ENCODE measurements around the gene BAG2.

Gene BAG2

GRCh38 chr6:57174511-57174907 is 2.4 kb downstream of the BAG2 start:
- no peak for FAIRE-seq

GRCh38 chr6:57177545-57178265 is 5.6 kb downstream of the BAG2 start:
- FAIRE-seq = no peak

GRCh38 chr6:57180596-57180995 is 8.5 kb downstream of the BAG2 start:
- FAIRE-seq = no peak

DNA sequence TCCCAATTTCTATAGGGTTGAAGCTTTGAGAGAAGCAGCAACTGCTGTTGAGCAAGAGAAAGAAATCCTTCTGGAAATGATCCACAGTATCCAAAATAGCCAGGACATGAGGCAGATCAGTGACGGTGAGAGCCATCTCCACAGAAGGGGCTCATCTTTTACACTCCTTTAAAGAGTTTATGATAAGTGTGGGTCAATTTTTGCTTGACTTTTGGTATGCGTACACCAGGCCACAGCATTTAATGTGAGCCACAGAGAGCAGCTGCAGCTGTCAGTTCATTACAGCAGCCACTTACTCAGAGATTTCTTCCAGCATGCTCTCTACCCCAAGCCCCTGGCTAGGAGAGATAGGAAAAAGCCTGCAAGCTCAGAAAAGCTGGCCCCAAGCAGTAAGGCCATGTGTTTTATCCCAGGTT is 9.9 kb downstream of the BAG2 start:
- FAIRE-seq = no peak

DNA sequence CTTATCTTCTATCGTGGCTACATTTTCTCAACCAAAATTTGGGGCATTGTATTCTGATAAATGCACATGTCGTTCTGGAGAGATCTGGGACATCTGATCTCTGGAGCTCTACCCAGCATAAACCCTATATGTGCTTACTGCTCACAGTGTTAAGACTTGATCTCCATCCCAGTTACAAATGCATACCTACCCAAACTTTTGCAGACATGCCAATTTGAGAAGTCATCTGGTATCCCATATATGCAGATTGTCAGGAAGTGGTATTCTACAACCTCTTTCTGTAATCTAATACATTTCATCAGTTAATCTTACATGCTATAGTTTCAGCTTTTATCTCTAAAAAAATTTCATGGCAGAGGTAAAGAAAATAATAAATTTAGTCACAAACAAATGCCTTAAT is 11.2 kb downstream of the BAG2 start:
- FAIRE-seq = no peak

- peak; percentile 53 for FAIRE-seq
Observed at GRCh38 chr6:57190140-57190539, 18.0 kb downstream of the BAG2 start.

- FAIRE-seq = no peak
Observed at GRCh38 chr6:57193177-57193576, 21.1 kb downstream of the BAG2 start.

DNA sequence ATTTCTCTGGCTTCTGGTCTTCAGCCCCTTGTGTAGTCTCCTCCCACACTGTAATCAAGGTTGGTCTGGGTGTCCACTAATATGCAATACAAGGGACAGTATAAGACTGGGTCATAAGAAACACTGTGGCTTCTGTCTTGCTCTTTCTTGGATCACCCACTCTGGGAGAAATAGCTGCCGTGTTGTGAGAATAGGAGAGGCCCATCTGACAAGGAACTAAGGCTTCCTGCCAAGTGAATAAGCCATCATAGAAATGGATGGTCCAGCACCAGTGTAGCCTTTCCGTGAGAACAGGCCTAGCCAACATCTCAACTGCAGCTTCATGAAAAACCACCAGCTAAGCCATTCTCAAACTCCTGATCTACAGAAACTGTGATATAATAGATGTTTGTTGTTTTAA is 23.3 kb downstream of the BAG2 start:
- no peak for FAIRE-seq

DNA sequence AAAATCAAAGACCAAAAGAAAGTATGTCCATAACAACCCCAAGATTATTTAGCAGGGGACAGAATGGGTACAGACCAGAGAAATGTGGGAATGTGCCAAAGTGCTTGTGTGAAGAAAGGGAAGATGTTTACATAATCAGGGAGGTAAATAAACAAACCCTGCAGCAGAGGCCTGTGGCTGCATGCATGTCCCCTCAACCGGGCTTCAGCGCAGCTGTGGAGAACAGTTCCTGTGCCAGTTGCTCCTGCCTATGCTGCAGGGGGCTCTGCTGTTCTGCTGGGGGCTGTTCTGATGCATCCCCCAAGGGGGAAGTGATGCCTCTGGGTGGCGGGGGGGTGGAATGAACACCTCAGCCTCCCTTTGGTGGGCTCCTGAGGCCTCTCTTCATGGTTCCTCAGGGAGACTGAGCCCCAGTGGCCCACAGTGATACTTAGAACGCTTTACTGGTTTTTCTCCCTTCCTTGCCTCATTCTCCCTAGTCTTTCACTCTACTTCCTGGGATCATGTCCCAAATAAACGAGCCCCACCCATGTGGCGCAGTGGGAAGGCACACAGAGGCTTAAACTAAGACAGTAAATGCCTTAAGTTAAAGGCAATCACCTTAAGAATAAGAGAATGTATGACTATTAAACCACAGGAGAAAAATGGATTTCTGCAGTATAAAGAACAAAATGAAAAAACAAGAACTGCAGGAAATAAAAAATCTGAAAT is 27.0 kb downstream of the BAG2 start:
- no peak for FAIRE-seq

DNA sequence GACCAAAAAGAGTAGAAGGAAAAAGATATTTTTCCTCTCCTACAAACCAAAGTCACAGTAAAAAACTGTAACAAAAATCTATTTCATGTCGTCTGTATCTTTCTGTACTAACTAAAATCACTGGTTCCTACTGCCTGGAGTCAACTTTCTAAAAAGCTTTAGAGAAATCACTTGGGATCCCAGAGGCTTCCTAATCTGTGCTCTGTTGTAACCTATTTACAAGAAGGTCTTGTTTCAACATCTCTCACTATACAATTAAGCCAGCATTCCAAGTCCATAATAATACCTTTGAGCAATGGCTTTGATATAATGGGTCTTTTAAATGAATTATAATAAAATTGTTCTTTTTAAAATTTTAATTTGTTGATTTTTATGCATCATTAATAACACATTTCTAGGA is 29.6 kb downstream of the BAG2 start:
- no peak for FAIRE-seq

GRCh38 chr6:57205550-57206328 is 33.6 kb downstream of the BAG2 start:
- FAIRE-seq = no peak

DNA sequence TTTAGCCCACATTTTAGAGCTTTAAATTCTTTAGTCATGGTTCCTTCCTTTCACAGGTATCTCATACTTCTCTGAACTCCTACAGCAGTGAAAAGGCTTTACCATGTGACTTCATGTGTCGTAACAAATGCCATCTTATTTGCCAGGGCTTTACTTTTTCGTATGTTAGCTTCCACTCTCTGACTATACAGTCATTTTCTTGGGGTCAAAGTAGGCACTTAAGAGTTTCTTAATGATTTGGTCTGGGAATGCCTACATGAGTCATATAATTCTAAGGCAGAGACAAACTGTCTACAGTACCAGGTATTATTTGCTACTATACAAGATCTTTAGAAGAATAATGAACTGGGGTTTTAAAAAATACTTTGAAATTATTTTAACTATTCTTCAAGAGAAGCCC is 35.0 kb downstream of the BAG2 start:
- FAIRE-seq = no peak

DNA sequence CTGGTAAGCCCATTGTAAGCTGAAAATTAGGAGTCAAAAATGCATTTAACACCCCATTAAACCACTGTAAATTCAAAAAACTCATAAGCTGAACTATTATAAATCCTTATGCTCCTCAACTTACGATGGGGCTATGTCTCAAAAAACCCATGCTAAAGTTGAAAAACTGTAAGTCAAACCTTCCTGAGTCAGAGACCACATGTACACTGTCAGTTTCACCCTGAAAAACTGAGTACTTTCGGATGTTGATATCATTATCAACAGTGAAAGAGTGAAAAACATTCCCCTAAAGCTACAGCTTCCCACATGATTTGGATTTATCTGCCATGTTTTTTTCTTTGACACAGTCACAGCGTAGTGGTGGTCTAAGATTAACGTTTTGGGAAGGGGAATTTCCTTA is 35.7 kb downstream of the BAG2 start:
- FAIRE-seq = no peak

DNA sequence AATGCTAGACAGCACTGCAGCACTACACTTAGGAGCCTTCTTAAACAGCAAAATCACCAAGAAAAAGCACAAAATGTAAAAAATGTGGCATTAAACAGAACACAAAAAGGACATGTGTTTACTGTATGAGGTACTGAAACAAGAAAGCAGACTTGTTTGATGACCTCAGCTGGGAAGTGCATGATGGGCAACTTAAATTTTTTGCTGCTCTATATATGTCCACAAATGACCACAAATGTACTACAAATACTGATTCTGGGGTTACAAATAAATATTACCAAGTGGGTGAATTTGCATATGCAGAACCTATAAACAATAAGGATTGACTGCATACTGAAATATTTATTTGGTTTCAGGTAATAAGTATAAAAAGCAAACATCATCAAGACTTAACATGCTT is 36.9 kb downstream of the BAG2 start:
- FAIRE-seq = no peak

DNA sequence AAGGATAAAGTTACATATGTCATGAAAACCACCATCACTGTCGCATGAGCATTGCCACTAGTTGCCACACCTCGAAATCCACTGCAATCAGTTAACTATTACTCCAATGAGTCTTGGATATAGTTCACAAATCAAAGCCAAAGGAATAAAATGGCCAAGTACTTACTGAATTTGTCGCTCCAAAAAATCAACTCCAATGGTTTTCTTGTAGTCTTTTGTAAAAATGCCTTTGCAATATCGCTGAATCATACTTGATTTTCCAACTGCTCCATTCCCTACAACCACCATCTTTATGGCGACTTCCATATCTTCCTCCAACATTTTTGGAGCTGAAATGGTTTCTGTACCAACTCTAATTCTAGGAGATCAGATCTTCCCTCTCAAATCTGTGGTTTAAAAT is 37.9 kb downstream of the BAG2 start:
- FAIRE-seq = no peak

DNA sequence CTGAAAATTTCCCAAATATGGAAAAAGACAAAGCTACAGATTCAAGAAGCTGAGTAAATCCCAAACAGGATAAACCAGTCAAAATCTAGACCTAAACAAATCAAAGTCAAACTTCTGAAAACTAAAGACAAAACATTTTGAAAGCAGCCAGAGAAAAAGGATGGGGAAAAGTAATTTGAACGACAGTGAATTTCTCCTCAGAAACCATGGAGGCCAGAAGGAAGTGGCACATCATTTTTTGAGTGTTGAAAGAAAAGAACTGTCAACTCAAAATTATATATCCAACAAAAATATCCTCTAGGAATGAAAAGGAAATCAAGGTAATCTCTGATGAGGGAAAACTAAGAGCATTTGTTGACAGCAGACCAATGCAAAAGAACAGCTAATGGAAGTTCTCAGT is 43.1 kb downstream of the BAG2 start:
- no peak for FAIRE-seq

- no peak for FAIRE-seq
Observed at GRCh38 chr6:57216235-57217101, 44.3 kb downstream of the BAG2 start.

GRCh38 chr6:57217270-57217669 is 45.1 kb downstream of the BAG2 start:
- no peak for FAIRE-seq

DNA sequence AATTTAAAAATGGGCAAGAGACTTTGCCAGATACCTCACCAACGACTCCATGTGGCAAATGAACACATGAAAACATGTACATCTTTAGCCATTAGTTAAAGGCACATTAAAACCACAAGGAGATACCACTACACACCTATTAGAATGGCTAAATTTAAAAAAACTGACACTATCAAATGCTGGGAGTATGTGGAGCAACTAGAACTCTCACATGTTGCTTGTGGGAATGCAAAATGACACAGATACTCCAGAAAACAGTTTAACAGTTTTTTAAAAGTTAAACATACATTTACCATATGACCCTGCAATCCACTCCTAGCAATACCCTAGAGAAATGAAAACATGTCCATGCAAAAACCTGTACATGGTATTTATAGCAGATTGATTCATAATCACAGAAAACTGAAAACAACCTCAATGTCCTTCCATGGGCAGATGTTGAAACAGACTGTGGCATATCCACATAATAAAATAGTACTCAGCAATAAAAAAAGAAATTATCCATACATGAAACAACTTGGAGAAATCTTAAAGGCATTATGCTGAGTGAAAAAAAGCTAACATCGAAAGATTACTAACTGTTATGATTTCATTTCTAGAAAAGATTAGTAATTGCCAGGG is 48.1 kb downstream of the BAG2 start:
- FAIRE-seq = no peak

DNA sequence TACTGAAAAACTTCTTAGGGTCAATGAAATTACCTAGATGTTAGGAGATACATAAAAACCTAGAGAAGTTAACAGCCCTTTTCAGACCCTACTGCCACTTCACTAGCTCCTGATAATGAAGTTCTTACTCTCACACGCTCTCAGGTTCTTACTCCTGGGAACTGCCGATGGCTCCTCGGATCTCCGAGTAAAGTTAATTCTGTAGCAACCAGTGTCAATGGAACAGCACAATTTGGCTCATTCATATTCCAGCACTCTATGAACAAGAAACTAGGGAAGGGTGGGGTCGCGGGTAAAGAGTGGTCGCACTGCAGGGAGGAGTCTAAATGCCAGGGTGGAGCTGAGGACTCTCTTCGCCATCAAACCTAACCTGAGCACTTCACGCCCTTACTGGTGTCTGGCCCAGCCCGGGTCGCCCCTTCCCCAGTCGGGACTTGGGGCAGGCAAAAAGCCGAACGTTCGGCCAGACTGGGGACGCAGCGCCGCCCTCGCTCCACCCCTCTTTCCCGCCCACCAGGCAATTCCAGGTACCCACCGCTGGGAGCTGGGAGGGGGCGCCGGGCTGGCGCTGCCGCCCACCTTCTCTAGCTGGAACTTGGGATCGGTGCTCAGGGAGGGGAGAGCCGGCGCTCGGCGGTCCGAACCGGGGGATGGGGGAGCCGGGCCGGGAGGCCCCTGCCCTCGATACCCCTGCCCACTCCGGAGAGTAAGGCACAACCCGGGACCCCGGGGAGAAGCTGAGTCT is 49.2 kb downstream of the BAG2 start:
- no peak for FAIRE-seq

DNA sequence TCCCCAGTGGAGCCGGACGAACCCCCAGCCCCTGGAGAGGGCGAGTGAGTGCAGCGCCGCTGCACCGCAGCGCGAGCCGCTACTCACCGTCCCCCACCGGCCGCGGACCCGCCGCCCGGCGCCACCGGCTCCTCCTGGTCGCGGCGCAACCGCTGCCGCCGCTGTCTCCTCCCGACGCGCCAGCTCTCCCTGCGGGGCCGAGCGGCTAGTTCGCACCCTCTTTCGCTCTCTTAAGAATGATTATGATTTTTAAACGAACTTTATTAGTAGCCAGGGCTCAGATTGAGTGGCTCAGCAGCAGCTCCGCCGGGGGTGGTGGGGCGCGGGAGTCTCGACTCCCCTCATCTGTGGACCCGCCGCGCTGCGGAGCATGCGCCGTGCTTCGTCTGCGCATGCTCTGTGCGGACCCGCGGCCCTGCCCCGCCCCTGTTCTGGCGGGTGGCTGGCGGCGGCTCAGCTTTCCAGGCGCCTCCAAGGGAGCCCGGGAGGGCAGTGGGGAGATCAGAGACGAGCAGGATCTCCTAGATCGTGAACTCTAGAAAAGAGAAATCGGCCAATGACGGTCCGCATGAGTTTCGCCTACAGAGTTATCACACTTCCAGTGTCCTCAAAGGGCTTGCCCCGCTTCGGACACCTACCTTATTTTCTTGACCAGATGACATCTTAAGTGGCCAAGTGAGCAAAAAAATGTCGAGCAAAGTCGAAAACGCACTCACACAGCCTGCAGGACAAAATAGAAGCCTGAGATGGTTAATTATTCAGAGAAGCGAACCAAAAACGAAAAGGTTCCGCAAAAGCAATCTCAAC is 50.0 kb downstream of the BAG2 start, which contains the start of gene RAB23:
Gene RAB23 (minus strand): TSS at position 372 of the 807 bp plus-strand sequence. CDS start 11,927 bp downstream, outside the sequence.
- FAIRE-seq = no peak

Data from TTC549 (cell line).